Measurements from ENCODE around the gene DDN. TPM values are rescaled to one million over a fixed set of nuclear protein-coding genes. Genes with fewer than 3 reads are reported as not detected.
A peak's percentile ranks its signal among the peaks of the same experiment; 100 is the strongest.

DDN gene
- total and polyA plus RNA-seq, 4 donors: 0.44 to 1.5 (median 0.97) TPM

GRCh38 chr12:48995086-48995879, 3.9 kb downstream of the DDN start:
- H3K4me3 ChIP-seq (ENCODE audit: low read depth, low read length): peak overlapping the region; percentile 9
- H3K4me1 ChIP-seq (ENCODE audit: control insufficient read depth, insufficient read depth, low read length): peaks cover 42% of the 10 kb centered on the region

GRCh38 chr12:48994224-48995085, 4.7 kb downstream of the DDN start:
- H3K27ac ChIP-seq (ENCODE audit: low read depth, low read length): no peak overlapping the region
- H3K4me1 ChIP-seq (ENCODE audit: control insufficient read depth, insufficient read depth, low read length): peaks cover 34% of the 10 kb centered on the region
- H3K27me3 ChIP-seq (ENCODE audit: control insufficient read depth, insufficient read depth, low read length): peaks cover 77% of the 10 kb centered on the region
- H3K9me3 ChIP-seq (ENCODE audit: control insufficient read depth, insufficient read depth, low read length): no peaks in the 10 kb centered on the region
- WGBS (ENCODE audit: insufficient coverage): 32% methylated on average over 14 of the region's 32 CpGs
- H3K4me3 ChIP-seq (ENCODE audit: low read depth, low read length): no peak overlapping the region
- no peaks in the 10 kb centered on the region for H3K36me3 ChIP-seq (ENCODE audit: control insufficient read depth, insufficient read depth, low read length)
- DNase-seq (ENCODE audit: low read depth in 4 of 6, low spot score in 6 of 6): no peak

More at GRCh38 chr12:48995086-48995879, 3.9 kb downstream of the DDN start:
- no peak overlapping the region for H3K27ac ChIP-seq (ENCODE audit: low read depth, low read length)
- H3K9me3 ChIP-seq (ENCODE audit: control insufficient read depth, insufficient read depth, low read length): no peaks in the 10 kb centered on the region
- WGBS (ENCODE audit: insufficient coverage): 2% methylated on average over 25 of the region's 32 CpGs
- no peaks in the 10 kb centered on the region for H3K36me3 ChIP-seq (ENCODE audit: control insufficient read depth, insufficient read depth, low read length)
- H3K27me3 ChIP-seq (ENCODE audit: control insufficient read depth, insufficient read depth, low read length): peaks cover 79% of the 10 kb centered on the region
- DNase-seq (ENCODE audit: low read depth in 4 of 6, low spot score in 6 of 6): peak in 2 of 6 donors; percentile 89 to 90

DNA sequence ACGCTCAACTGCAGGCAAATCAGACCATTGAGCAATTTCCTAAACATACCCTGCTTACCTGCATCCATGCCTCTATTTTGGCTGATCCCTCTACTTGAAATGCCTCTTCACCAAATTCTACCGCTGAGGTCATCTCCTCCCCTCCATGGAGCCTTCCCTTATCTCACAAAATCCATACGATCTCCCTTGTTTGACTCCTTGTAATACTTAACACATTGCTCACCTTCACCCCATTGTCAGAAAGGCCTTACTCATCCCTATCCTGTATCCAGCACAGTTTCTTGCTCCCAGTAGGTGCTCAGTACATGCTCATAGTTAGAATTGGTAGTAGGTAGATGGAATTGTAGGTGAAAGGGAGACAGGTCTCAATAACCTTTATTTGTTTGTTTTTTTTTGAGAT, 5.4 kb downstream of the DDN start:
- no peak for DNase-seq (ENCODE audit: low read depth in 4 of 6, low spot score in 6 of 6)
- Histone ChIP-seq H3K9me3 (ENCODE audit: control insufficient read depth, insufficient read depth, low read length) (no peaks in the 10 kb centered on the region), H3K27me3 (ENCODE audit: control insufficient read depth, insufficient read depth, low read length) (peaks cover 77% of the 10 kb centered on the region), H3K36me3 (ENCODE audit: control insufficient read depth, insufficient read depth, low read length) (no peaks in the 10 kb centered on the region), H3K4me1 (ENCODE audit: control insufficient read depth, insufficient read depth, low read length) (peaks cover 28% of the 10 kb centered on the region), H3K27ac (ENCODE audit: low read depth, low read length) (no peak overlapping the region), H3K4me3 (ENCODE audit: low read depth, low read length) (no peak overlapping the region)
- 80% methylated on average over 3 of the region's 3 CpGs for WGBS (ENCODE audit: insufficient coverage)

DNA sequence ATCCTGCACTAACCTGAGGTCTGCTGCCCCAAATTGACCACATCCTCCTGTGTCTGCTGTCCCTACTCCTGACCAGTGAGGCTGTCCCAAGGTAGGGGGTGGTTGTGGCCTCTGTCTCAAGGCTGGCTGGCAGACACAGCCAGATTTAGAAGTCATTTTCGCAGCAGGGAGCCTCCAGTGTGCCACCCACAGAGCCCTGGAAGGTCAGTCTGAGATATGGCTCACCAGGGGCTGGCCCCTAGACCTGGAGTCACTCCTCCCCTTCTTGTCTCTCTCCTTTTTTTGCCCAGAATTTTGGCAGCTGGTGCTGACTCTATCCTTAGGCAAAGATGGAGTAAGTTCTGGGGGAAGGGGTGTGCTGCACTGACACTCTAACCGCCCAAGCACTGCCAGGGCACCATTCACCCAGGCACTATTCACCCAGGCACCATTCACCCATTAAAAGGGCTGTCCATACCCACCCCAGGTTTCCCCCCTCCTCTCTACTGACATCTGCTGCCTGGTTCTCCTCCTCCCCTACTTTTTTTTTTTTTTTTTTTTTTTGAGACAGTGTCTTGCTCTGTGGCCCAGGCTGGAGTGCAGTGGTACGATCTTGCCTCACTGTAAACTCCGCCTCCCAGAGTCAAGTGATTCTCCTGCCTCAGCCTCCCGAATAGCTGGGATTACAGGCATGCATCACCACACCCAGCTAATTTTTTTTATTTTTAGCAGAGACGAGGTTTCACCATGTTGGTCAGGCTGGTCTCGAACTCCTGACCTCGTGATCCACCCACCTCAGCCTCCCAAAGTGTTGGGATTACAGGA, 7.7 kb downstream of the DDN start:
- H3K4me3 ChIP-seq (ENCODE audit: low read depth, low read length): no peak overlapping the region
- no peak for DNase-seq (ENCODE audit: low read depth in 4 of 6, low spot score in 6 of 6)
- H3K9me3 ChIP-seq (ENCODE audit: control insufficient read depth, insufficient read depth, low read length): no peaks in the 10 kb centered on the region
- H3K27me3 ChIP-seq (ENCODE audit: control insufficient read depth, insufficient read depth, low read length): peaks cover 72% of the 10 kb centered on the region
- peaks cover 22% of the 10 kb centered on the region for H3K4me1 ChIP-seq (ENCODE audit: control insufficient read depth, insufficient read depth, low read length)
- H3K27ac ChIP-seq (ENCODE audit: low read depth, low read length): no peak overlapping the region
- 66% methylated on average over 6 of the region's 8 CpGs for WGBS (ENCODE audit: insufficient coverage)
- H3K36me3 ChIP-seq (ENCODE audit: control insufficient read depth, insufficient read depth, low read length): no peaks in the 10 kb centered on the region

DNA sequence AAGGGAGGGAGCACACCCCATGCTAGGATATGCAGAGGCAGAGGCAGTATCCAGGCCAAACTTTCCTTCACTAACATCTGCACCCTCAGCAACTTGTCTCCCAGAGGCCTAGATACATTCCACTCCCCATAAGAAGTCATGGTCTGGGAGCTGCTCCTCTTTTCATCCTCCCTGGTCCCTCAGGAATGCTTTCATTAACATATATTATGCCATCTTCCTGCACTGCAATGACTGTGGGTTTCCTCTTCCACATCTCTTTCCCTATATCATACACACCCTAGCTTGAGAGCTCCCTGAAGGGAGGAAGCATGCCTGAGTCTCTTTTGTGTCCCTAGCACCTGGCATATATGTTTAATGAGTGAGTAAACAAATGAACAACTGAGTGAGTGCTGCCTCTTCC, 8.6 kb downstream of the DDN start:
- peaks cover 75% of the 10 kb centered on the region for H3K27me3 ChIP-seq (ENCODE audit: control insufficient read depth, insufficient read depth, low read length)
- H3K36me3 ChIP-seq (ENCODE audit: control insufficient read depth, insufficient read depth, low read length): no peaks in the 10 kb centered on the region
- no peaks in the 10 kb centered on the region for H3K9me3 ChIP-seq (ENCODE audit: control insufficient read depth, insufficient read depth, low read length)
- DNase-seq (ENCODE audit: low read depth in 4 of 6, low spot score in 6 of 6): no peak
- H3K27ac ChIP-seq (ENCODE audit: low read depth, low read length): no peak overlapping the region
- no peak overlapping the region for H3K4me3 ChIP-seq (ENCODE audit: low read depth, low read length)
- H3K4me1 ChIP-seq (ENCODE audit: control insufficient read depth, insufficient read depth, low read length): peaks cover 29% of the 10 kb centered on the region

DNA sequence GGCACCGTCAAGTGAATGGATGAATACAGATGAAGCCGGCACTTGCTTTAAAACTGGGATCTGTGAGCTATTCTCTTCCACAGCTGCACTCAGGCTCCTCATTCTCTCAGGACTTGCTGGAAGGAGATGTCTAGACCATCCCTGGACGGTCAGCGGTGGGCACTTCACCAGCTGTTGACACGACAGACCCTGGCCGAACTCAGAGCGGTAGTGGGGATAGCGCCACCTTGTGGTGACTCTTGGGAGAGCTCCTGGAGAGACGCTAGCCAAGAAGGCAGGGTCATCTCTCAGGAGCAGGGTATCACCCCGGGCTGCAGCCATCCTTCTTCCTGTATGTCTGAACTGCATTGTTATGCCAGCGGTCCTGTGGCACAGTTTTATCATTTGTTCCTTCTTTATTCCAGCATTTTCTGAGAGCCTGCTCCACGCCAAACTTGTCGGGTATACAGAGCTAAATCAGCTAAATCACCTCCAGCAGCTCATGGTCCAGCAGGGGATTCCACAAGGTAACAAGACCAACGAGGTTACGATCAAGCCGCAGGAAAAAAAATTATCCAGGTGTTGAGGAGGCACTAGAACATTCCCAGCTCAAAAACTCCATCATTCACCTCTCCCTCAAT, 11.0 kb downstream of the DDN start:
- Histone ChIP-seq H3K4me1 (ENCODE audit: control insufficient read depth, insufficient read depth, low read length) (peaks cover 27% of the 10 kb centered on the region), H3K36me3 (ENCODE audit: control insufficient read depth, insufficient read depth, low read length) (no peaks in the 10 kb centered on the region), H3K4me3 (ENCODE audit: low read depth, low read length) (no peak overlapping the region), H3K9me3 (ENCODE audit: control insufficient read depth, insufficient read depth, low read length) (no peaks in the 10 kb centered on the region), H3K27ac (ENCODE audit: low read depth, low read length) (no peak overlapping the region), H3K27me3 (ENCODE audit: control insufficient read depth, insufficient read depth, low read length) (peaks cover 73% of the 10 kb centered on the region)
- peak in 2 of 6 donors; percentile 60 to 62 for DNase-seq (ENCODE audit: low read depth in 4 of 6, low spot score in 6 of 6)
- WGBS (ENCODE audit: insufficient coverage): 32% methylated on average over 16 of the region's 16 CpGs

- 9% methylated on average over 15 of the region's 23 CpGs for WGBS (ENCODE audit: insufficient coverage)
- Histone ChIP-seq H3K4me3 (ENCODE audit: low read depth, low read length) (no peak overlapping the region), H3K27ac (ENCODE audit: low read depth, low read length) (no peak overlapping the region), H3K9me3 (ENCODE audit: control insufficient read depth, insufficient read depth, low read length) (no peaks in the 10 kb centered on the region), H3K27me3 (ENCODE audit: control insufficient read depth, insufficient read depth, low read length) (peaks cover 81% of the 10 kb centered on the region), H3K36me3 (ENCODE audit: control insufficient read depth, insufficient read depth, low read length) (no peaks in the 10 kb centered on the region), H3K4me1 (ENCODE audit: control insufficient read depth, insufficient read depth, low read length) (peaks cover 28% of the 10 kb centered on the region)
- peak in 3 of 6 donors; percentile 57 to 90 (median 76) for DNase-seq (ENCODE audit: low read depth in 4 of 6, low spot score in 6 of 6)
These were observed 12.4 kb downstream of the DDN start for GRCh38 chr12:48986720-48987291.

DNA sequence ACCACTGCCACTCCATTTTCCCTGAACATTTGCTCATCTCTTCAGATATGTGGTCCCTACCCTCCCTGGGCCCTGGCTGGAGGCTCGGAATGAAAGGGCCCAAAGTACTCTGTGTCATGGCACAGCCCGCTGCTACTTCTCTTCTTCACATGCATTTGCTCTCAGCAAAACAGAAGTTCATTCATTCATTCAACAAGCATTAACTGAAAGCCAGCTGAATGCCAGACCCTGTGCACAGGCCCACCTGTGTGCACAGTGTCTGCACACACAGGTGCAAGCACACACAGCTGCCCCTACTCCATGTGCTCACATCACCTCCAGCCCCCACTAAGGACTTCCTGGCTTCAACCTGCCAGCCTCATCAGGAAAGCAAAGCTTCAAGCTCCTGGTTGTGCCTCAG, 13.3 kb downstream of the DDN start:
- Histone ChIP-seq H3K36me3 (ENCODE audit: control insufficient read depth, insufficient read depth, low read length) (no peaks in the 10 kb centered on the region), H3K27me3 (ENCODE audit: control insufficient read depth, insufficient read depth, low read length) (peaks cover 84% of the 10 kb centered on the region), H3K4me1 (ENCODE audit: control insufficient read depth, insufficient read depth, low read length) (peaks cover 37% of the 10 kb centered on the region), H3K9me3 (ENCODE audit: control insufficient read depth, insufficient read depth, low read length) (no peaks in the 10 kb centered on the region), H3K4me3 (ENCODE audit: low read depth, low read length) (no peak overlapping the region), H3K27ac (ENCODE audit: low read depth, low read length) (no peak overlapping the region)
- DNase-seq (ENCODE audit: low read depth in 4 of 6, low spot score in 6 of 6): no peak
- WGBS (ENCODE audit: insufficient coverage): 56% methylated on average over 2 of the region's 2 CpGs

DNA sequence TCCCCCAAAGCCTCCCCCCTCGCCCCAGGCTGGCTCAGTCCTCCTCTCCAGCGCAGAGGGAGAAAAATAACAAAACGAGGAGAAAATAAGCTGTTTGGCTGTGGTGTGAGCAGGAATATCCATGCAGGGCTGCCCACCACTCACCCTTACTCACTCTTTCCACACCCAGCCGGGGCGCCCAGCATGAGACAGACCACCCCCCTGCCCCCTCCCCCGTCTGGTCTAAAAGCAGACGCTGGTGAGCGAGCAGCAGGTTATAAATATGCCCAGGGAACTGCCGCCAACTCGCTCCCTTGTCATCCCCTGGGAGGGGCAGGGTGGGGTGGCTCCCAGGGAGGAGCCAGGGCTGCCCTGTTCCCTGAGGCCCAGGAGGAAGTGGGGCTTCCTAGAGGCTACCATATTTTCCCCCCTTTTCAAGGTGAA, 13.7 kb downstream of the DDN start:
- Histone ChIP-seq H3K27me3 (ENCODE audit: control insufficient read depth, insufficient read depth, low read length) (peaks cover 86% of the 10 kb centered on the region), H3K36me3 (ENCODE audit: control insufficient read depth, insufficient read depth, low read length) (no peaks in the 10 kb centered on the region), H3K9me3 (ENCODE audit: control insufficient read depth, insufficient read depth, low read length) (no peaks in the 10 kb centered on the region), H3K4me3 (ENCODE audit: low read depth, low read length) (no peak overlapping the region), H3K27ac (ENCODE audit: low read depth, low read length) (no peak overlapping the region), H3K4me1 (ENCODE audit: control insufficient read depth, insufficient read depth, low read length) (peaks cover 42% of the 10 kb centered on the region)
- WGBS (ENCODE audit: insufficient coverage): 8% methylated on average over 6 of the region's 10 CpGs
- peak in 2 of 6 donors; percentile 6 to 63 for DNase-seq (ENCODE audit: low read depth in 4 of 6, low spot score in 6 of 6)

Measured in spinal cord (tissue), 10 donors.